Pancreas (tissue), 10 donors: ENCODE measurements around the gene BPNT1. TPM values are rescaled to one million over a fixed set of nuclear protein-coding genes. Genes with fewer than 3 reads are reported as not detected.
"Not testable (repeated sequence)": the region's sequence is repeated elsewhere in the genome, so short reads cannot be mapped to it uniquely, and the experiment has no call there.

ENCODE experiments used
- ATAC-seq, 4 donors: fragments of 200-7000 bp; cut with Tn5 transposase; one replicate each; pipeline versions ENCODE4 v1.8.0 to v1.9.1; 2020; ENCODE audit warnings: mild to moderate bottlenecking in 4 of 4, moderate library complexity in 4 of 4
- DNase-seq, 6 donors: peaks; one replicate each; pipeline ENCODE4 v3.0.0-alpha.2; 2020
- FAIRE-seq: peaks from 2 replicates; lab custom pipeline; 2012; peaks lifted over from hg19 to GRCh38; lab: Jason Lieb, UNC
- H3K27ac ChIP-seq, 4 donors: fragments of 200-600 bp; sonication (generic); 1 replicate in 3 of 4; 2 replicates in 1 of 4; pipeline versions ENCODE4 v1.5.0 to v1.8.0; 2020
- H3K27me3 ChIP-seq, 4 donors: fragments of 200-600 bp; one replicate each; pipeline ENCODE4 v1.8.0; 2021
- H3K36me3 ChIP-seq, 3 donors: fragments of 200-600 bp; sonication (generic) in 1 of 3; one replicate each; pipeline versions ENCODE4 v1.5.0 to v1.8.0; 2020 to 2021
- H3K4me1 ChIP-seq, 3 donors: fragments of 200-600 bp; one replicate each; pipeline ENCODE4 v1.8.0; 2021
- H3K4me3 ChIP-seq, 4 donors: fragments of 200-600 bp; sonication (generic) in 2 of 4; one replicate each; pipeline versions ENCODE4 v1.5.0 to v1.8.0; 2020 to 2021
- H3K9me3 ChIP-seq, 4 donors: fragments of 200-600 bp; one replicate each; pipeline ENCODE4 v1.8.0; 2021
- CTCF ChIP-seq, 4 donors: fragments of 200-600 bp; sonication (generic) in 3 of 4; IDR thresholded peaks; one replicate each; pipeline versions ENCODE4 v1.5.0 to v1.8.0; 2021; ENCODE audit warnings: antibody characterized with exemption in 4 of 4
- WGBS, 2 donors: extraction: QIAGEN DNeasy Blood & Tissue Kit; methylation state at CpG; one replicate each; pipeline ENCODE4 v1.1.7; 2013; 5-methylcytosine and 5-hydroxymethylcytosine counted together
- intact Hi-C, 3 donors: fragments of 100-400 bp; cut with DNase I; formaldehyde crosslinking; loops; one replicate each; pipeline versions ENCODE4 v1.11.1 to v1.14.2; 2022
- polyA plus RNA-seq, 2 donors: library from polyadenylated mRNA; stranded (reverse); fragments of 200-250 nt; gene quantifications; one replicate each; pipeline ENCODE4 v1.2.3, GENCODE V29; 2013
- total RNA-seq, 6 donors: library from RNA; stranded (reverse); fragmentation: NEBNext Ultra II Directional in 4 of 6; extraction: Animal tissue kit (Norgen Biotek cat#: 25700) in 4 of 6; gene quantifications; one replicate each; pipeline versions ENCODE4 v1.2.1 to v1.2.4, GENCODE V29; 2021 to 2023
- donor health status: healthy with polysubstance abuse.
- donor health status: DM: no; HTN: no; CAD: no; lungs with moderate emphysema.
- donor health status: DM: no; HTN: no; CAD: no.
- donor health status: control.
- donor health status: control.
- donor health status: Bipolar disorder and iron deficiency.
- donor health status: DM: yes; HTN: yes; CAD: no.
- donor health status: DM: no; HTN: no; CAD: no.
- donor health status: DM: no; HTN: no; CAD: no.
- donor health status: DM: yes; HTN: yes; CAD: no.

Gene BPNT1
- total and polyA plus RNA-seq, 8 donors = 4.2 to 12.4 (median 6.4) TPM

- H3K27me3 ChIP-seq = no peaks in the 10 kb centered on the region
- TF ChIP-seq CTCF (IDR thresholded peaks at IDR 0.05) = no peak
- no peak overlapping the region for H3K4me3 ChIP-seq
- peaks cover 3 to 10% (median 4%) of the 10 kb centered on the region in 3 donors for H3K4me1 ChIP-seq
- FAIRE-seq = peak; percentile 95
- peak in 3 of 4 donors; percentile 56 to 69 (median 59) for ATAC-seq
- no peak overlapping the region for H3K27ac ChIP-seq
- DNase-seq = no peak
- peaks cover 0 to 20% (median 0%) of the 10 kb centered on the region in 3 donors for H3K36me3 ChIP-seq
- 32 to 36% methylated on average over 6 of the region's 6 CpGs for WGBS, 2 donors
- intact Hi-C loops = no loop called here
- H3K9me3 ChIP-seq = no peaks in the 10 kb centered on the region
Measured at GRCh38 chr1:220119043-220119512, 29.5 kb upstream of the BPNT1 start.

- WGBS, 2 donors = 61 to 68% methylated on average over 5 of the region's 5 CpGs
- FAIRE-seq = peak; percentile 37
Measured at GRCh38 chr1:220113136-220113695, 23.6 kb upstream of the BPNT1 start.

GRCh38 chr1:220112600-220112999, 23.0 kb upstream of the BPNT1 start:
- H3K4me3 ChIP-seq, FAIRE-seq, H3K4me1 ChIP-seq, H3K27me3 ChIP-seq, DNase-seq, H3K27ac ChIP-seq, H3K9me3 ChIP-seq, intact Hi-C loops, ATAC-seq: not testable (repeated sequence)
- H3K36me3 ChIP-seq = peaks cover 0 to 52% (median 5%) of the 10 kb centered on the region in 3 donors
- WGBS, 2 donors = 89 to 91% methylated on average over 4 of the region's 4 CpGs

More at GRCh38 chr1:220113136-220113695, 23.6 kb upstream of the BPNT1 start:
- Histone ChIP-seq H3K4me3 (no peak overlapping the region), H3K4me1 (no peaks in the 10 kb centered on the region), H3K27ac (no peak overlapping the region), H3K27me3 (no peaks in the 10 kb centered on the region), H3K36me3 (peaks cover 0 to 46% (median 5%) of the 10 kb centered on the region in 3 donors), H3K9me3 (no peaks in the 10 kb centered on the region)
- intact Hi-C loops = no loop called here
- DNase-seq = no peak
- peak in 3 of 4 donors; percentile 58 to 82 (median 80) for ATAC-seq
- TF ChIP-seq CTCF (IDR thresholded peaks at IDR 0.05) = peak in 3 of 4 donors; percentile 14 to 37 (median 20)

GRCh38 chr1:220110473-220110872, 20.9 kb upstream of the BPNT1 start:
- intact Hi-C loops, H3K27me3 ChIP-seq, H3K4me3 ChIP-seq, ATAC-seq, DNase-seq, FAIRE-seq, H3K4me1 ChIP-seq, H3K9me3 ChIP-seq, H3K27ac ChIP-seq: not testable (repeated sequence)
- H3K36me3 ChIP-seq = peaks cover 0 to 60% (median 10%) of the 10 kb centered on the region in 3 donors
- WGBS, 2 donors = 92% methylated on average over 6 of the region's 6 CpGs

- DNase-seq (no peak), FAIRE-seq (no peak), ATAC-seq (no peak)
- Histone ChIP-seq H3K4me1 (peaks cover 5 to 10% (median 5%) of the 10 kb centered on the region in 3 donors), H3K4me3 (no peak overlapping the region), H3K27me3 (no peaks in the 10 kb centered on the region), H3K36me3 (peaks cover 0 to 49% (median 9%) of the 10 kb centered on the region in 3 donors), H3K27ac (no peak overlapping the region), H3K9me3 (no peaks in the 10 kb centered on the region)
- intact Hi-C loops = loop anchor here in 1 of 3 donors (10.0 kb wide), 1 partner anchor 85 kb away; no protein-coding TSS in a partner anchor
- TF ChIP-seq CTCF (IDR thresholded peaks at IDR 0.05) = no peak
Measured at GRCh38 chr1:220099826-220100225, 10.2 kb upstream of the BPNT1 start.
